Calu3 (cell line): ENCODE results near the gene CCDC201. TPM values are rescaled to one million over a fixed set of nuclear protein-coding genes. Genes with fewer than 3 reads are reported as not detected.
"Not testable (repeated sequence)": the region's sequence is repeated elsewhere in the genome, so short reads cannot be mapped to it uniquely, and the experiment has no call there.

Source experiments
- BruUV-seq: library from RNA; stranded (reverse); fragments of 400-500 nt; replicated peaks from 2 replicates; lab custom pipeline; 2021; lab: Mats Ljungman, UMichigan
- CTCF ChIA-PET: fragments of 300-600 bp; sonication (Branson Sonifier 250); formaldehyde crosslinking; loops from one replicate; lab custom pipeline; 2022; ENCODE audit warnings: antibody characterized with exemption; lab: Charles Lee
- DNase-seq: peaks from one replicate; pipeline ENCODE4 v3.0.0; 2022
- H3K27ac Mint-ChIP-seq: one replicate; pipeline ENCODE4 v1.8.0; 2022; ENCODE audit warnings: mixed read lengths; ENCODE audit not compliant: unreplicated experiment
- H3K27me3 Mint-ChIP-seq: one replicate; pipeline ENCODE4 v1.8.0; 2022; ENCODE audit warnings: mixed read lengths; ENCODE audit not compliant: unreplicated experiment
- H3K36me3 Mint-ChIP-seq: one replicate; pipeline ENCODE4 v1.8.0; 2022; ENCODE audit warnings: mild to moderate bottlenecking, moderate library complexity, mixed read lengths; ENCODE audit not compliant: insufficient read depth, unreplicated experiment
- H3K4me1 Mint-ChIP-seq: one replicate; pipeline ENCODE4 v1.8.0; 2022; ENCODE audit warnings: mild to moderate bottlenecking, low read depth, mixed read lengths; ENCODE audit not compliant: unreplicated experiment
- H3K4me3 Mint-ChIP-seq: one replicate; pipeline ENCODE4 v1.8.0; 2022; ENCODE audit warnings: mild to moderate bottlenecking, low read depth, moderate library complexity, mixed read lengths; ENCODE audit not compliant: unreplicated experiment
- H3K9me3 Mint-ChIP-seq: one replicate; pipeline ENCODE4 v1.8.0; 2022; ENCODE audit warnings: low read depth, mixed read lengths; ENCODE audit not compliant: unreplicated experiment
- CTCF ChIP-seq: fragments of 200-600 bp; IDR thresholded peaks from one replicate; pipeline ENCODE4 v1.8.0; 2022; ENCODE audit warnings: antibody characterized with exemption; ENCODE audit not compliant: unreplicated experiment
- intact Hi-C: fragments of 100-400 bp; cut with micrococcal nuclease; formaldehyde crosslinking; loops from one replicate; pipeline ENCODE4 v1.10.0; 2022; ENCODE audit not compliant: unreplicated experiment
- total RNA-seq: library from RNA; stranded (reverse); gene quantifications from 2 replicates; pipeline ENCODE4 v1.2.3, GENCODE V29; 2022

CCDC201 gene
- total RNA-seq, 1 experiment from 2014 or later = not detected

GRCh38 chr7:45812946-45813345 lies 59.9 kb downstream of the CCDC201 start:
- Mint-ChIP-seq H3K27ac (no peak overlapping the region), H3K27me3 (no peaks in the 10 kb centered on the region), H3K4me1 (no peaks in the 10 kb centered on the region), H3K36me3 (peaks cover 14% of the 10 kb centered on the region), H3K9me3 (no peaks in the 10 kb centered on the region), H3K4me3 (no peak overlapping the region)
- no TSS peak for BruUV-seq
- no peak for TF ChIP-seq CTCF
- intact Hi-C loops = no loop called here
- CTCF ChIA-PET = no interaction called here
- no peak for DNase-seq

- H3K9me3 Mint-ChIP-seq, H3K4me1 Mint-ChIP-seq, intact Hi-C loops, H3K4me3 Mint-ChIP-seq, BruUV-seq, DNase-seq, H3K27me3 Mint-ChIP-seq, H3K27ac Mint-ChIP-seq, CTCF ChIA-PET: not testable (repeated sequence)
- peaks cover 14% of the 10 kb centered on the region for H3K36me3 Mint-ChIP-seq
These were observed 61.1 kb downstream of the CCDC201 start for GRCh38 chr7:45811652-45812234.

GRCh38 chr7:45810451-45811005 lies 62.4 kb downstream of the CCDC201 start:
- H3K4me1 Mint-ChIP-seq, H3K27me3 Mint-ChIP-seq, intact Hi-C loops, H3K27ac Mint-ChIP-seq, H3K4me3 Mint-ChIP-seq, H3K36me3 Mint-ChIP-seq, H3K9me3 Mint-ChIP-seq, BruUV-seq, CTCF ChIA-PET, DNase-seq: not testable (repeated sequence)

Other genes starting within 250 kb of the CCDC201 start
- 3.3 and 6.1 TPM in 2 replicates for gene IGFBP1, start 15.4 kb upstream of the CCDC201 start, total RNA-seq
- gene IGFBP3, start 48.2 kb upstream of the CCDC201 start, total RNA-seq = 221 and 315 TPM in 2 replicates